ENCODE measurements around the gene DHRS7.

GRCh38 chr14:60161196-60162107, 3.7 kb downstream of the DHRS7 start:
- no peak for TF ChIP-seq CTCF (IDR thresholded peaks at IDR 0.05; ENCODE audit: low read depth, low read length, poor library complexity, severe bottlenecking)
- TF ChIP-seq EZH2phosphoT487 (IDR thresholded peaks at IDR 0.05; ENCODE audit: borderline replicate concordance, low read length): no peak
